ENCODE measurements around the gene CTNND2.

DNA sequence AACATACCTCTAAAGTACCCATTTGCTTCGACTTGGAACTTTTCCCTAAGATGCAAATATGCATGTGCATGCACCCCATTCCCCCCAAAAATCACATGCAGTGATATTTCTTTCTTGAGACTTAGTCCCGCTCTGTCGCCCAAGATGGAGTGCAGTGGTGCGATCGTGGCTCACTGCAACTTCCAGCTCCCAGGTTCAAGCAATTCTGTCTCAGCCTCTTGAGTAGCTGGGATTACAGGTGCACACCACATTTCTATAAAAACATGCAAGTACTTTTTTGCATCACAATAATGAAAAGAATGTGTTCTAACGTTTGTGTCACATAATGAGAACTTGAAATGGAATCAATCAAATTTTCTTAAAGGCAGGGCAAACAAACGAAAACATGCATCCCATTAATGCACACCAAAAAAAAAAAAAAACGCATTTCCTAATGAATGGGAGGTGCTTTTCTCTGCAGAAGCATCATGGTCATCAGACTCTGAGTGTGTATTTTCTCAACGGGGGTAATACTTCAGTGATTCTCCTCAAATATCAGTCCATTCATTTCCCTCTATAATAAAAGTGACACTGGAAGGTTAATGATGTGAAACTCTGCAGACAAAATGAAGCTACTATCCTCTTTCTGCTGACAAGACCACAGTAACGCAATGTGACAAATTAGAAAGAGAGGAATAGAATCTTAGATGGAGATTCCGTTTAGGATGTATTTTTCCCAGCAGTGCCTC is 389.4 kb downstream of the CTNND2 start:
- TF ChIP-seq, protein P1, sequence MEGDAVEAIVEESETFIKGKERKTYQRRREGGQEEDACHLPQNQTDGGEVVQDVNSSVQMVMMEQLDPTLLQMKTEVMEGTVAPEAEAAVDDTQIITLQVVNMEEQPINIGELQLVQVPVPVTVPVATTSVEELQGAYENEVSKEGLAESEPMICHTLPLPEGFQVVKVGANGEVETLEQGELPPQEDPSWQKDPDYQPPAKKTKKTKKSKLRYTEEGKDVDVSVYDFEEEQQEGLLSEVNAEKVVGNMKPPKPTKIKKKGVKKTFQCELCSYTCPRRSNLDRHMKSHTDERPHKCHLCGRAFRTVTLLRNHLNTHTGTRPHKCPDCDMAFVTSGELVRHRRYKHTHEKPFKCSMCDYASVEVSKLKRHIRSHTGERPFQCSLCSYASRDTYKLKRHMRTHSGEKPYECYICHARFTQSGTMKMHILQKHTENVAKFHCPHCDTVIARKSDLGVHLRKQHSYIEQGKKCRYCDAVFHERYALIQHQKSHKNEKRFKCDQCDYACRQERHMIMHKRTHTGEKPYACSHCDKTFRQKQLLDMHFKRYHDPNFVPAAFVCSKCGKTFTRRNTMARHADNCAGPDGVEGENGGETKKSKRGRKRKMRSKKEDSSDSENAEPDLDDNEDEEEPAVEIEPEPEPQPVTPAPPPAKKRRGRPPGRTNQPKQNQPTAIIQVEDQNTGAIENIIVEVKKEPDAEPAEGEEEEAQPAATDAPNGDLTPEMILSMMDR (IDR thresholded peaks at IDR 0.05; ENCODE audit: low read depth, low read length, missing input control) = no peak
- TF ChIP-seq GABPA (IDR thresholded peaks at IDR 0.05 in 1 of 2, conservative IDR thresholded peaks at IDR 0.05 in 1 of 2) (no peak), RXRA (IDR thresholded peaks at IDR 0.05) (no peak), RAD21 (IDR thresholded peaks at IDR 0.05) (no peak), FOXA1 (IDR thresholded peaks at IDR 0.05) (no peak), JUND (IDR thresholded peaks at IDR 0.05) (no peak), TAF1 (conservative IDR thresholded peaks at IDR 0.05) (no peak), FOXA2 (IDR thresholded peaks at IDR 0.05) (no peak)
- TF ChIP-seq, protein P2, sequence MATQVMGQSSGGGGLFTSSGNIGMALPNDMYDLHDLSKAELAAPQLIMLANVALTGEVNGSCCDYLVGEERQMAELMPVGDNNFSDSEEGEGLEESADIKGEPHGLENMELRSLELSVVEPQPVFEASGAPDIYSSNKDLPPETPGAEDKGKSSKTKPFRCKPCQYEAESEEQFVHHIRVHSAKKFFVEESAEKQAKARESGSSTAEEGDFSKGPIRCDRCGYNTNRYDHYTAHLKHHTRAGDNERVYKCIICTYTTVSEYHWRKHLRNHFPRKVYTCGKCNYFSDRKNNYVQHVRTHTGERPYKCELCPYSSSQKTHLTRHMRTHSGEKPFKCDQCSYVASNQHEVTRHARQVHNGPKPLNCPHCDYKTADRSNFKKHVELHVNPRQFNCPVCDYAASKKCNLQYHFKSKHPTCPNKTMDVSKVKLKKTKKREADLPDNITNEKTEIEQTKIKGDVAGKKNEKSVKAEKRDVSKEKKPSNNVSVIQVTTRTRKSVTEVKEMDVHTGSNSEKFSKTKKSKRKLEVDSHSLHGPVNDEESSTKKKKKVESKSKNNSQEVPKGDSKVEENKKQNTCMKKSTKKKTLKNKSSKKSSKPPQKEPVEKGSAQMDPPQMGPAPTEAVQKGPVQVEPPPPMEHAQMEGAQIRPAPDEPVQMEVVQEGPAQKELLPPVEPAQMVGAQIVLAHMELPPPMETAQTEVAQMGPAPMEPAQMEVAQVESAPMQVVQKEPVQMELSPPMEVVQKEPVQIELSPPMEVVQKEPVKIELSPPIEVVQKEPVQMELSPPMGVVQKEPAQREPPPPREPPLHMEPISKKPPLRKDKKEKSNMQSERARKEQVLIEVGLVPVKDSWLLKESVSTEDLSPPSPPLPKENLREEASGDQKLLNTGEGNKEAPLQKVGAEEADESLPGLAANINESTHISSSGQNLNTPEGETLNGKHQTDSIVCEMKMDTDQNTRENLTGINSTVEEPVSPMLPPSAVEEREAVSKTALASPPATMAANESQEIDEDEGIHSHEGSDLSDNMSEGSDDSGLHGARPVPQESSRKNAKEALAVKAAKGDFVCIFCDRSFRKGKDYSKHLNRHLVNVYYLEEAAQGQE (IDR thresholded peaks at IDR 0.05) = no peak
